ENCODE measurements around the gene HDGF. TPM values are rescaled to one million over a fixed set of nuclear protein-coding genes. Genes with fewer than 3 reads are reported as not detected.
A peak's percentile ranks its signal among the peaks of the same experiment; 100 is the strongest.

The HDGF gene
- total and polyA plus RNA-seq, 9 of the 15 experiments (the other 6 are each of a cell fraction or from before 2014, with no cell fraction given), result 38.8 to 601 (median 400) TPM

GRCh38 chr1:156797212-156797871 lies 45.9 kb upstream of the HDGF start (continued):
- TF ChIP-seq KLF16 (IDR thresholded peaks at IDR 0.05), result 0 out of 2 replicates have a peak, but pooled peaks have one; percentile 14
- TF ChIP-seq NR1H2 (CRISPR knock-in tag; IDR thresholded peaks at IDR 0.05), result no peak
- TF ChIP-seq ZNF263 (CRISPR knock-in tag; IDR thresholded peaks at IDR 0.05; ENCODE audit: borderline replicate concordance), result peak; percentile 41; the same call in 1 of the 2 replicates
- TF ChIP-seq SAFB2 (IDR thresholded peaks at IDR 0.05; ENCODE audit: borderline replicate concordance, low read depth, low read length, severe bottlenecking), result no peak
- TF ChIP-seq, protein P1, sequence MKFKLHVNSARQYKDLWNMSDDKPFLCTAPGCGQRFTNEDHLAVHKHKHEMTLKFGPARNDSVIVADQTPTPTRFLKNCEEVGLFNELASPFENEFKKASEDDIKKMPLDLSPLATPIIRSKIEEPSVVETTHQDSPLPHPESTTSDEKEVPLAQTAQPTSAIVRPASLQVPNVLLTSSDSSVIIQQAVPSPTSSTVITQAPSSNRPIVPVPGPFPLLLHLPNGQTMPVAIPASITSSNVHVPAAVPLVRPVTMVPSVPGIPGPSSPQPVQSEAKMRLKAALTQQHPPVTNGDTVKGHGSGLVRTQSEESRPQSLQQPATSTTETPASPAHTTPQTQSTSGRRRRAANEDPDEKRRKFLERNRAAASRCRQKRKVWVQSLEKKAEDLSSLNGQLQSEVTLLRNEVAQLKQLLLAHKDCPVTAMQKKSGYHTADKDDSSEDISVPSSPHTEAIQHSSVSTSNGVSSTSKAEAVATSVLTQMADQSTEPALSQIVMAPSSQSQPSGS (CRISPR knock-in tag; IDR thresholded peaks at IDR 0.05), result no peak
- no peak for TF ChIP-seq ZNF133 (CRISPR knock-in tag; IDR thresholded peaks at IDR 0.05)
- peak; percentile 29 for TF ChIP-seq EP300 (IDR thresholded peaks at IDR 0.05; ENCODE audit: low read length)
- no peak for TF ChIP-seq HNRNPUL1 (IDR thresholded peaks at IDR 0.05; ENCODE audit: low read length)
- TF ChIP-seq, protein P2, sequence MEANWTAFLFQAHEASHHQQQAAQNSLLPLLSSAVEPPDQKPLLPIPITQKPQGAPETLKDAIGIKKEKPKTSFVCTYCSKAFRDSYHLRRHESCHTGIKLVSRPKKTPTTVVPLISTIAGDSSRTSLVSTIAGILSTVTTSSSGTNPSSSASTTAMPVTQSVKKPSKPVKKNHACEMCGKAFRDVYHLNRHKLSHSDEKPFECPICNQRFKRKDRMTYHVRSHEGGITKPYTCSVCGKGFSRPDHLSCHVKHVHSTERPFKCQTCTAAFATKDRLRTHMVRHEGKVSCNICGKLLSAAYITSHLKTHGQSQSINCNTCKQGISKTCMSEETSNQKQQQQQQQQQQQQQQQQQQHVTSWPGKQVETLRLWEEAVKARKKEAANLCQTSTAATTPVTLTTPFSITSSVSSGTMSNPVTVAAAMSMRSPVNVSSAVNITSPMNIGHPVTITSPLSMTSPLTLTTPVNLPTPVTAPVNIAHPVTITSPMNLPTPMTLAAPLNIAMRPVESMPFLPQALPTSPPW (CRISPR knock-in tag; IDR thresholded peaks at IDR 0.05), result peak; percentile 46
- TF ChIP-seq ELF1 (tag; IDR thresholded peaks at IDR 0.05), result no peak
- TF ChIP-seq THAP7 (CRISPR knock-in tag; IDR thresholded peaks at IDR 0.05), result no peak
- TF ChIP-seq, protein P3, sequence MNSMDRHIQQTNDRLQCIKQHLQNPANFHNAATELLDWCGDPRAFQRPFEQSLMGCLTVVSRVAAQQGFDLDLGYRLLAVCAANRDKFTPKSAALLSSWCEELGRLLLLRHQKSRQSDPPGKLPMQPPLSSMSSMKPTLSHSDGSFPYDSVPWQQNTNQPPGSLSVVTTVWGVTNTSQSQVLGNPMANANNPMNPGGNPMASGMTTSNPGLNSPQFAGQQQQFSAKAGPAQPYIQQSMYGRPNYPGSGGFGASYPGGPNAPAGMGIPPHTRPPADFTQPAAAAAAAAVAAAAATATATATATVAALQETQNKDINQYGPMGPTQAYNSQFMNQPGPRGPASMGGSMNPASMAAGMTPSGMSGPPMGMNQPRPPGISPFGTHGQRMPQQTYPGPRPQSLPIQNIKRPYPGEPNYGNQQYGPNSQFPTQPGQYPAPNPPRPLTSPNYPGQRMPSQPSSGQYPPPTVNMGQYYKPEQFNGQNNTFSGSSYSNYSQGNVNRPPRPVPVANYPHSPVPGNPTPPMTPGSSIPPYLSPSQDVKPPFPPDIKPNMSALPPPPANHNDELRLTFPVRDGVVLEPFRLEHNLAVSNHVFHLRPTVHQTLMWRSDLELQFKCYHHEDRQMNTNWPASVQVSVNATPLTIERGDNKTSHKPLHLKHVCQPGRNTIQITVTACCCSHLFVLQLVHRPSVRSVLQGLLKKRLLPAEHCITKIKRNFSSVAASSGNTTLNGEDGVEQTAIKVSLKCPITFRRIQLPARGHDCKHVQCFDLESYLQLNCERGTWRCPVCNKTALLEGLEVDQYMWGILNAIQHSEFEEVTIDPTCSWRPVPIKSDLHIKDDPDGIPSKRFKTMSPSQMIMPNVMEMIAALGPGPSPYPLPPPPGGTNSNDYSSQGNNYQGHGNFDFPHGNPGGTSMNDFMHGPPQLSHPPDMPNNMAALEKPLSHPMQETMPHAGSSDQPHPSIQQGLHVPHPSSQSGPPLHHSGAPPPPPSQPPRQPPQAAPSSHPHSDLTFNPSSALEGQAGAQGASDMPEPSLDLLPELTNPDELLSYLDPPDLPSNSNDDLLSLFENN (IDR thresholded peaks at IDR 0.05; ENCODE audit: low read depth in 2 of 2, low read length in 2 of 2), result 0 out of 4 replicates have a peak, but pooled peaks of 1 of the 2 experiments have one; percentile 33
- 0 out of 2 replicates have a peak, but pooled peaks have one; percentile 40 for TF ChIP-seq JUND (IDR thresholded peaks at IDR 0.05; ENCODE audit: borderline replicate concordance, low read depth, low read length)
- TF ChIP-seq JUND (tag; IDR thresholded peaks at IDR 0.05; ENCODE audit: borderline replicate concordance, low read depth, low read length), result no peak
- TF ChIP-seq IRF1 (CRISPR knock-in tag; IDR thresholded peaks at IDR 0.05; ENCODE audit: borderline replicate concordance), result no peak
- peak; percentile 86 to 89 for TF ChIP-seq RAD21 (CRISPR knock-in tag; conservative IDR thresholded peaks at IDR 0.05 in 1 of 2, IDR thresholded peaks at IDR 0.05 in 1 of 2)
- TF ChIP-seq ZNF212 (CRISPR knock-in tag; IDR thresholded peaks at IDR 0.05), result no peak
- TF ChIP-seq TBL1XR1 (IDR thresholded peaks at IDR 0.05; ENCODE audit: low read length in 2 of 2), result 0 out of 4 replicates have a peak, but pooled peaks of 1 of the 2 experiments have one; percentile 20
- TF ChIP-seq ZC3H8 (IDR thresholded peaks at IDR 0.05), result no peak

All from K562 (cell line).